ENCODE measurements around the gene ROR2. TPM values are rescaled to one million over a fixed set of nuclear protein-coding genes. Genes with fewer than 3 reads are reported as not detected.

ROR2 gene
- total and polyA plus RNA-seq, 4 donors = 2.7 to 32.3 (median 9.2) TPM

GRCh38 chr9:91694081-91694870, 255.8 kb downstream of the ROR2 start:
- Histone ChIP-seq H3K9me3 (ENCODE audit: control insufficient read depth in 4 of 4, insufficient read depth in 3 of 4, low read length in 3 of 4) (peaks cover 0 to 2% (median 0%) of the 10 kb centered on the region in 4 donors), H3K4me3 (no peak overlapping the region), H3K27me3 (ENCODE audit: control insufficient read depth in 3 of 3, insufficient read depth in 3 of 3, low read length in 2 of 3) (no peaks in the 10 kb centered on the region), H3K27ac (ENCODE audit: low read depth in 1 of 2, low read length in 1 of 2) (no peak overlapping the region), H3K4me1 (ENCODE audit: control insufficient read depth in 5 of 5, insufficient read depth in 5 of 5, low read length in 5 of 5) (no peaks in the 10 kb centered on the region), H3K36me3 (ENCODE audit: control insufficient read depth in 4 of 4, insufficient read depth in 4 of 4, low read length in 4 of 4) (no peaks in the 10 kb centered on the region), H3K9ac (ENCODE audit: insufficient read depth in 1 of 2, low read length in 2 of 2) (no peak overlapping the region)
- no peak for TF ChIP-seq CTCF (IDR thresholded peaks at IDR 0.05; ENCODE audit: control extremely low read depth, extremely low read depth)
- no peak for DNase-seq
- 76 to 87% methylated on average over 6 of the region's 6 CpGs for WGBS, 2 donors
- ATAC-seq (ENCODE audit: insufficient read depth, low FRiP score) = no peak

- Histone ChIP-seq H3K4me1 (ENCODE audit: control insufficient read depth in 5 of 5, insufficient read depth in 5 of 5, low read length in 5 of 5) (no peaks in the 10 kb centered on the region), H3K9ac (ENCODE audit: insufficient read depth in 1 of 2, low read length in 2 of 2) (no peak overlapping the region), H3K27ac (ENCODE audit: low read depth in 1 of 2, low read length in 1 of 2) (no peak overlapping the region), H3K27me3 (ENCODE audit: control insufficient read depth in 3 of 3, insufficient read depth in 3 of 3, low read length in 2 of 3) (no peaks in the 10 kb centered on the region), H3K9me3 (ENCODE audit: control insufficient read depth in 4 of 4, insufficient read depth in 3 of 4, low read length in 3 of 4) (peaks cover 0 to 2% (median 0%) of the 10 kb centered on the region in 4 donors), H3K4me3 (no peak overlapping the region), H3K36me3 (ENCODE audit: control insufficient read depth in 4 of 4, insufficient read depth in 4 of 4, low read length in 4 of 4) (no peaks in the 10 kb centered on the region)
- WGBS, 2 donors = 70 to 87% methylated on average over 7 of the region's 7 CpGs
- DNase-seq = no peak
- ATAC-seq (ENCODE audit: insufficient read depth, low FRiP score) = no peak
- TF ChIP-seq CTCF (IDR thresholded peaks at IDR 0.05; ENCODE audit: control extremely low read depth, extremely low read depth) = no peak
These were observed 256.8 kb downstream of the ROR2 start for GRCh38 chr9:91693226-91693625.

GRCh38 chr9:91690540-91691249, 259.3 kb downstream of the ROR2 start:
- H3K9ac ChIP-seq (ENCODE audit: insufficient read depth in 1 of 2, low read length in 2 of 2) = peak overlapping the region in 1 of 2 donors; percentile 1
- H3K4me1 ChIP-seq (ENCODE audit: control insufficient read depth in 5 of 5, insufficient read depth in 5 of 5, low read length in 5 of 5) = no peaks in the 10 kb centered on the region
- peak in 1 of 3 donors; percentile 34 for DNase-seq
- no peaks in the 10 kb centered on the region for H3K36me3 ChIP-seq (ENCODE audit: control insufficient read depth in 4 of 4, insufficient read depth in 4 of 4, low read length in 4 of 4)
- no peak for ATAC-seq (ENCODE audit: insufficient read depth, low FRiP score)
- no peak overlapping the region for H3K27ac ChIP-seq (ENCODE audit: low read depth in 1 of 2, low read length in 1 of 2)
- TF ChIP-seq CTCF (IDR thresholded peaks at IDR 0.05; ENCODE audit: control extremely low read depth, extremely low read depth) = no peak
- peaks cover 0 to 2% (median 0%) of the 10 kb centered on the region in 4 donors for H3K9me3 ChIP-seq (ENCODE audit: control insufficient read depth in 4 of 4, insufficient read depth in 3 of 4, low read length in 3 of 4)
- H3K27me3 ChIP-seq (ENCODE audit: control insufficient read depth in 3 of 3, insufficient read depth in 3 of 3, low read length in 2 of 3) = no peaks in the 10 kb centered on the region
- 69 to 73% methylated on average over 5 of the region's 5 CpGs for WGBS, 2 donors
- no peak overlapping the region for H3K4me3 ChIP-seq

All from lung (tissue), 12 donors.